NCI-H226 (cell line): ENCODE measurements around the gene DDI2.
"Not testable (repeated sequence)": the region's sequence is repeated elsewhere in the genome, so short reads cannot be mapped to it uniquely, and the experiment has no call there.

Experiments
- DNase-seq: peaks from one replicate; pipeline ENCODE4 v3.0.0-alpha.2; 2015

The DDI2 gene

DNA sequence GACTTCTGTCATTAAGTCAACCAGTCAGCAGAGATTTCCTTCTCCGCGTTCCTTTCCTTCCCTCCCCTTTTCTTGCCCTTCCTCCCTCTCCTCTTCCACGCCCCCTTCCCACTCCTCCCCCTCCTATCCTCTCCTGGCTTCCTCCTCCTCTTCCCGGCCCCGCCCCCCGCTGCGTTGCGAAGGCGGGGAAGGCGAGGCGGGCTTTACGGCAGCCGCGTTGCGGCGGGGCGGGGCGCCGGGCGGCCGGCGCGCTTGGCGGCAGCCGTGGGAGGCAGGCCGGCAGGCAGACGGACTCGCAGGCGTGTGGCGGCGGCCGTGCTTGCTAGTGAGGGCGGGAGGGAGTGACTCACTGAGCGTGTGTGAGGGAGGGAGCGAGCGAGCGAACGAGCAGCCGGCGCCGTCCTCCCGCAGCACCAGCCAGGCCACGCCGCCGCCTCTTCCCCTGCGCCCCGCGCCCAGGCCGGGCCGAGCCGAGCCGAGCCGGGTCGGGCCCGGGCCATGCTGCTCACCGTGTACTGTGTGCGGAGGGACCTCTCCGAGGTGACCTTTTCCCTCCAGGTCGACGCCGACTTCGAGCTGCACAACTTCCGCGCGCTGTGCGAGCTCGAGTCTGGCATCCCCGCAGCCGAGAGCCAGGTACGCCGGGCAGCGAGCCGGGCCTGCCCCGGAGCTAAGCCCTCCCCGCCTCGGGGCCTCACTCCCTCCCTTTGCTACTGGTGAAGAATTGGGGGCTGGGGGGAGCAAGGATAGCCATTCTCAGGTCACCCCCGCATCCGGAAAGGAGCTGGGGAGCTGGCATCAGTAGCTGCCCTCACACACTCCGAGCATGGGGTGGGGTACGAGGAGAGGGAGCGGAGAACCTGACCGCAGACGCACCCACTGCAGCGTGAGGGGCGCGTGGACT lies at the start of gene DDI2:
Gene DDI2, plus strand, starts transcription at position 286 of the 904 bp plus-strand sequence. Its CDS starts 213 bp downstream, at position 499.
- peak; percentile 94 for DNase-seq

GRCh38 chr1:15568387-15569073 lies 48.7 kb upstream of the DDI2 start:
- DNase-seq = no peak

DNA sequence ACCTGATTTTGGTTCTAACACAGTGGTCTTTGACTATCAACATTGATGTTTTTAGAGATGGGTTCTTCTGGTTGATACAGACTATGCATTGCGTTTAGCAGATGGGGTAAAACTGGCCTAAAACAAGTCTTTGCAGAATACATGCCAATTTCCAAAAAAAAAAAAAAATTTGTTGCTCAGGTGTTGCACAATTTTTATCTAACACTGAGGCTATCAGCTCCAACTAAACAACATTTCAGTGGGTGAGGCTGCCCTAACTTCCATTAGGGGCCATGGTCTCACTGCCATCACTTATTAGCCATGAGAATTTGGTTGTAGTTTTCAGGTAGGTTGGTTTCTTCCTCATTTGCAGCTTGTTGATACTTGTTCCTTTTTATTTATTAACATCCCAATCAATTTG lies 46.4 kb upstream of the DDI2 start:
- no peak for DNase-seq

DNA sequence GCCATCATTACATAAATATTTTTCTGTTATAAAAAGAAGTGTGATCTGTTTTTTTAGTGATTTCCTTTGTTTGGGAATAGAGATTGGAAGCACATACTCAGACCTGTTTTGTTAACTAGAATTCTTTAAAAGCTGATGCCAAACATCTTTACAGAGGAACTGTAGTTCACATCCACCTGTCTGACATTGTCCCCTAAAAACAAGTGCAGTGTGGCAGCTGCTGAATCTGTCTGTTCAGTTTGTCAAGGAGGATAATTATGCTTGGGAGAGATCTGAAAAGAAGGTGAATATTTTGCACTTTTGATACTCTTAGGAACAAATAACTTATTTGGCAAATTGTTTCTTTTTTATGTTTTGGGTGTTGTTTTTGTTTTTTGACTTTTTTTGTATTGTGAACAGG lies 46.0 kb upstream of the DDI2 start:
- DNase-seq = no peak

GRCh38 chr1:15573477-15573876 lies 43.8 kb upstream of the DDI2 start:
- DNase-seq = no peak

GRCh38 chr1:15574741-15575140 lies 42.5 kb upstream of the DDI2 start:
- no peak for DNase-seq

- DNase-seq = no peak
Observed at GRCh38 chr1:15575549-15576150, 41.6 kb upstream of the DDI2 start.

- no peak for DNase-seq
Observed at GRCh38 chr1:15577691-15578090, 39.6 kb upstream of the DDI2 start.

DNA sequence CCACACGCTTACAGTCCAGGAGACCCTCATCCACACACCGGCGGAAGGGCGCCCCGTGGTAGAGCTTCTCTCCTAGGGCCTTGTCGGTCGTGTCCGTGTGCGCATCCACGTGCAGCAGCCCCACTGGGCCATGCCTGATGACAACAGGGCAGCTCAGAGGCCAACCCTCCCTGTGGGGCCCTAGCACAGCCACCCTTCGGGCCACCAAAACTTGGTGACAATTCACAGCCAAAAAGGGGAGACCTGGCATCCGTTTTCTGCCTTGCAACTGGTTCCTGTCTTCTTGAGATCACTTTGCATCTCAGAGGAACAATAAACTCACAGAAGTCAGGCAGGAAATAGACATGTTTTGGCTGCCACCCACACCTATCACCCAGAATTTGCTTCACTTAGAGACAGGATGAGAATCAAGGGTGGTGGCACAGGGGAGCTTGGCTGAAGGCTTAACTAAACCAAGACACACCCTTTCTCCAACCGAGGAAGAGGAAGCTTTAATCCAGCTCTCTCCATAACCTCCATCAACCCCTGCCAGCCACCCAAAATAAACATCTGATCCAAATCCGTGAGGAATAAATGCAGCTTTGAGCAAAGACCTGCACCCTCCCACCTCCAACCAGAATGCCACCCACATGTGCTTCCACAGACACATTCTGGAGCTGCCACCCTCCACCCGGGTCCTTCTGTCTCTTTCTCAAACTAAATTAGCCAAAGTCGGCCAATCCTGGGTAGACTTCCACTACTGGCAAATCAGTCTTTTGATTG lies 38.2 kb upstream of the DDI2 start:
- no peak for DNase-seq

DNA sequence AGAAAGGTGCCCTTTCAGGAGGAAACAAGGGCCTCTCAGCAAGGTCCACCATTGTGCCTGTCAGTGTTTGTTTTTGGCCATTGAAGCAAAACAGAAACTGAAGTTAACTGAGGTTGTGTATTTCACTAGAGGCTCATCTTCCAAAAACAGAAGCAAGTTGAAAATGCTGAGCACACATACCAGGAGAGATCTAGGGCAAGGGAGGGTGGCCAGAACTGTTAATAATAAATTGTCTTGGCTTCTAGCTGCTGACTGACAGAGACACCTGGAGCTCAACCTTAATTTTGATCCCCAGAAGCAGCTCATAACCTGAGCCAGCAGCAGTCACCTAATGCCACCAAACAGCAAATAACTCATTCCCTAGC lies 37.6 kb upstream of the DDI2 start:
- no peak for DNase-seq

GRCh38 chr1:15583016-15583706 lies 34.1 kb upstream of the DDI2 start:
- no peak for DNase-seq

GRCh38 chr1:15584489-15585363 lies 32.5 kb upstream of the DDI2 start, which contains the start of gene AGMAT:
AGMAT (minus strand) TSS chr1:15585051; CDS start chr1:15584967, 84 bp downstream.
- DNase-seq = no peak

DNA sequence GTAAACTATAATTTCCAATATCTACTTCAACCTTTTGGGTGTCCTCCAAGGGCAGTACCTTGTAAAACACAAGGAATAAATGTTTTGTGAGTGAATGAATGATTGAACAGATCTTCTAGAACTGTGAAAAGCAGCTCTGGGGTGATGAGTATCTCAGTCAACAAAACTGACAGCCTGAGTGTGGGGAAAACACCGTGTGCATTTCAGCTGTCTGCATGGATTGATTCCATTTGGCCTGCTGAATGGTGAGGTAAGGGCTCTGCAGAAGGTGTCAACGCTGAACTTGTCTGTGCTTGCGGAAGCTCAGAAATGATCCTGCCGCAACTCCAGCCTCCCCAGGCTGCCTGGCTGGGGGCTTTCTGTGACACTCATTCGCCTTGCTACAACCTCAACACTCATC lies 25.0 kb upstream of the DDI2 start:
- DNase-seq = no peak

- no peak for DNase-seq
Observed at GRCh38 chr1:15595809-15596617, 21.2 kb upstream of the DDI2 start.

DNA sequence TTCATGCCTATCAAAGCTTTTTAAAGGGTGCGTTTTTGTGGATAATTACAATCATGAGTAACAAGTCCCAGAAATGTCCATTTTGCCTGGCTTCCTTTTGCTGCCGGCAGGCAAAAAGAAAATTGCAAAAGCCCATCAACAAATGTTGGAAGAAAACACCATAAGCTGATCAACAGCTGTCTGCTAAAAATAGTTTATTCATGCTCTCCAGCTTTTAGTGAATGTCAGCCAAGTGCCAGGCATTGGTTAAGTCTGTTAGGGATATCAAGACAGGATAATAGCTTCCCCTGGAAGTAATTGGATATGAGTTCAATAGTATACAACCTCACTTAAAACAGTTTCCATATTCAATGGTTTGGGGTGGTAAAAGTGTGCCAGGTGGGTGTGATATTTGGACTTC lies 18.8 kb upstream of the DDI2 start:
- DNase-seq = no peak

DNA sequence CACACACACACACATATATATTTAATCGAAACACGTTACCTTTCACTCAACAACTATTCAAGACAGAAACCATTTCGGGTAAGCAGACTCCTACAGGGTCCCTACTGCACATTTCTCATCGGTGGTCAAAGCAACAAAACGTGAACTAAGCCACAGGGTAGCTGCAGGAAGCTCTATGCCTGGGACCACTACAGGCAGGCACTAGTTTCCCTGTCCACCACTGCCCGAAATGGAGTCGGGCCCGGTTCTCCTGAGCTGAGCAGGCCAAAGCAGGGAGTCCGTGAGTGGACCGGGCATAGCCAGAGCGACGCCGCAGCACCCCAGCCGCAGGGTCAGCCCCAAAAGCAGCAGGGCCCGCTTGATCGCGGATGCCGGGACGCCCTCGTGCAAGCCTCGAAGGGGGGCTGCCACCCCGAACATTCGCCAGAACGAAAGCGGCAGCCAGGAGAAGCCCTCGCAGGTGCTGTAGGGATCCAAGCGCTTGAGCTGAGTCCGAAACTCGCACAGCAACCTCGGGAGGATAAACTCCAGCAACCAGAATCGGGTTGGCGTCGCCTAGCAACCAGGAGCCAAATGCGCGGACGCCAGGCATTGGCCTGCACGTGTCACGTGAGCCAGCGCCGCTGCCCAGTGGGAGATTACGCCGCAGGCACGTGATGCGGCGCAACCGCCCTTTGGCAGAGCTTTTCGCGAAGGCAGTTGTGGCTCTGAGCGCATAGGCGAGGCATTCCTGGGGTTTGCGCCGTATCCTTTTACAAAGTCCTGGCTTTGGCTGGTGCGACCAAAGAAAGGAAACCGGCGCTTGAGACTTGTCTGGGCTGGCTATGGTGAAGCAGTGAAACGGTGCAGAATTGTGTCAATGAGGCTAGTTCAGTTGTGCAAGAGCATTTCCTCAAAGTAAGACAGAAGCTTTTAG lies 13.9 kb upstream of the DDI2 start:
- DNase-seq = peak; percentile 97

DNA sequence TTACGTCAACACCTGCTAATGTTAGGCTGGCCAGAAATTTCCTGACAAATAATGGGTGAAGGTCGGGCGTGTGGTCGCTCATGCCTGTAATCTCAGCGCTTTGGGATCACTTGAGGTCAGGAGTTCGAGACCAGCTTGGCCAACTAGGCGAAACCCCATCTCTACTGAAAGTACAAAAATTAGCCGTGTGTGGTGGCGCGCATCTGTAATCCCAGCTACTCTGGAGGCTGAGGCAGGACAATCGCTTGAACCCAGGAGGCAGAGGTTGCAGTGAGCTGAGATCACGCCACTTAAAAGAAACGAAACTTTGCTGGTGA lies 13.3 kb upstream of the DDI2 start:
- not testable (repeated sequence) for DNase-seq

GRCh38 chr1:15604400-15604799 lies 12.9 kb upstream of the DDI2 start:
- not testable (repeated sequence) for DNase-seq
